Tibial artery (tissue), 4 donors: ENCODE data around the gene B4GALNT3.
A peak's percentile ranks its signal among the peaks of the same experiment; 100 is the strongest.

Source experiments
- DNase-seq, 2 donors: peaks; one replicate each; pipeline ENCODE4 v3.0.0-alpha.2; 2019
- H3K27ac ChIP-seq, 2 donors: fragments of 200-600 bp; sonication (generic) in 1 of 2; 1 replicate in 1 of 2; 2 replicates in 1 of 2; pipeline ENCODE4 v1.5.1; 2018 to 2019; ENCODE audit warnings: mild to moderate bottlenecking in 1 of 2
- H3K27me3 ChIP-seq, 2 donors: fragments of 200-600 bp; sonication (generic) in 1 of 2; one replicate each; pipeline versions ENCODE4 v1.5.1 to v1.6.0; 2016 to 2019
- H3K36me3 ChIP-seq, 3 donors: fragments of 200-600 bp; sonication (generic) in 2 of 3; one replicate each; pipeline ENCODE4 v1.5.1; 2016 to 2019; ENCODE audit warnings: mild to moderate bottlenecking in 2 of 3
- H3K4me1 ChIP-seq, 4 donors: fragments of 200-600 bp; sonication (generic) in 2 of 4; 1 replicate in 3 of 4; 2 replicates in 1 of 4; pipeline ENCODE4 v1.5.1; 2016 to 2019
- H3K4me3 ChIP-seq, 2 donors: fragments of 200-600 bp; sonication (generic) in 1 of 2; 1 replicate in 1 of 2; 2 replicates in 1 of 2; pipeline ENCODE4 v1.5.1; 2018 to 2019; ENCODE audit warnings: mild to moderate bottlenecking in 2 of 2
- H3K9me3 ChIP-seq, 3 donors: fragments of 200-600 bp; sonication (generic) in 1 of 3; one replicate each; pipeline ENCODE4 v1.5.1; 2016 to 2019
- CTCF ChIP-seq, 2 experiments: fragments of 200-600 bp in 1 of 2; fragments of 450-650 bp in 1 of 2; IDR thresholded peaks; one replicate each; pipeline ENCODE4 v1.5.1; 2017 to 2019; ENCODE audit warnings: antibody characterized with exemption in 2 of 2, mild to moderate bottlenecking in 1 of 2, moderate library complexity in 1 of 2
- intact Hi-C: fragments of 100-400 bp; cut with DNase I; formaldehyde crosslinking; loops from one replicate; pipeline ENCODE4 v1.15.0; 2023; ENCODE audit warnings: low total_unique reads

Gene B4GALNT3

GRCh38 chr12:604956-605355, 145.2 kb downstream of the B4GALNT3 start:
- Histone ChIP-seq H3K4me3 (no peak overlapping the region), H3K4me1 (peaks cover 0 to 35% (median 11%) of the 10 kb centered on the region in 4 donors), H3K9me3 (no peaks in the 10 kb centered on the region), H3K36me3 (no peaks in the 10 kb centered on the region), H3K27me3 (no peaks in the 10 kb centered on the region), H3K27ac (peak overlapping the region in 1 of 2 donors; percentile 6)
- intact Hi-C loops, result no loop called here
- peak in 1 of 2 donors; percentile 21 for DNase-seq
- TF ChIP-seq CTCF (IDR thresholded peaks at IDR 0.05), result no peak

GRCh38 chr12:607541-608001, 147.8 kb downstream of the B4GALNT3 start:
- H3K4me1 ChIP-seq, result peaks cover 0 to 44% (median 16%) of the 10 kb centered on the region in 4 donors
- H3K4me3 ChIP-seq, result no peak overlapping the region
- no peak for TF ChIP-seq CTCF (IDR thresholded peaks at IDR 0.05)
- no peaks in the 10 kb centered on the region for H3K27me3 ChIP-seq
- H3K27ac ChIP-seq, result peak overlapping the region; percentile 23 to 36
- H3K9me3 ChIP-seq, result no peaks in the 10 kb centered on the region
- no peaks in the 10 kb centered on the region for H3K36me3 ChIP-seq
- peak; percentile 39 to 70 for DNase-seq
- intact Hi-C loops, result no loop called here

- Histone ChIP-seq H3K27me3 (no peaks in the 10 kb centered on the region), H3K4me1 (peaks cover 0 to 44% (median 16%) of the 10 kb centered on the region in 4 donors), H3K4me3 (no peak overlapping the region), H3K27ac (no peak overlapping the region), H3K9me3 (no peaks in the 10 kb centered on the region), H3K36me3 (no peaks in the 10 kb centered on the region)
- peak in 1 of 2 donors; percentile 24 for DNase-seq
- intact Hi-C loops, result no loop called here
- TF ChIP-seq CTCF (IDR thresholded peaks at IDR 0.05), result no peak
These were observed 148.7 kb downstream of the B4GALNT3 start for GRCh38 chr12:608413-608812.

GRCh38 chr12:608921-609320, 149.2 kb downstream of the B4GALNT3 start:
- peak in 1 of 2 donors; percentile 16 for DNase-seq
- peaks cover 0 to 44% (median 16%) of the 10 kb centered on the region in 4 donors for H3K4me1 ChIP-seq
- no peak overlapping the region for H3K4me3 ChIP-seq
- no peak overlapping the region for H3K27ac ChIP-seq
- H3K36me3 ChIP-seq, result no peaks in the 10 kb centered on the region
- no peaks in the 10 kb centered on the region for H3K9me3 ChIP-seq
- no peak for TF ChIP-seq CTCF (IDR thresholded peaks at IDR 0.05)
- intact Hi-C loops, result no loop called here
- H3K27me3 ChIP-seq, result no peaks in the 10 kb centered on the region

GRCh38 chr12:611721-612120, 152.0 kb downstream of the B4GALNT3 start:
- no peaks in the 10 kb centered on the region for H3K36me3 ChIP-seq
- peaks cover 0 to 30% (median 14%) of the 10 kb centered on the region in 4 donors for H3K4me1 ChIP-seq
- no peaks in the 10 kb centered on the region for H3K27me3 ChIP-seq
- H3K4me3 ChIP-seq, result no peak overlapping the region
- H3K27ac ChIP-seq, result no peak overlapping the region
- peak in 1 of 2 donors; percentile 2 for DNase-seq
- TF ChIP-seq CTCF (IDR thresholded peaks at IDR 0.05), result no peak
- no peaks in the 10 kb centered on the region for H3K9me3 ChIP-seq
- intact Hi-C loops, result no loop called here

- Histone ChIP-seq H3K36me3 (no peaks in the 10 kb centered on the region), H3K27me3 (no peaks in the 10 kb centered on the region), H3K27ac (no peak overlapping the region), H3K9me3 (no peaks in the 10 kb centered on the region), H3K4me3 (no peak overlapping the region), H3K4me1 (peaks cover 0 to 26% (median 13%) of the 10 kb centered on the region in 4 donors)
- no peak for TF ChIP-seq CTCF (IDR thresholded peaks at IDR 0.05)
- intact Hi-C loops, result no loop called here
- DNase-seq, result no peak
These were observed 152.6 kb downstream of the B4GALNT3 start for GRCh38 chr12:612293-612692.
